ENCODE data around the gene AKR1B1.

The AKR1B1 gene

DNA sequence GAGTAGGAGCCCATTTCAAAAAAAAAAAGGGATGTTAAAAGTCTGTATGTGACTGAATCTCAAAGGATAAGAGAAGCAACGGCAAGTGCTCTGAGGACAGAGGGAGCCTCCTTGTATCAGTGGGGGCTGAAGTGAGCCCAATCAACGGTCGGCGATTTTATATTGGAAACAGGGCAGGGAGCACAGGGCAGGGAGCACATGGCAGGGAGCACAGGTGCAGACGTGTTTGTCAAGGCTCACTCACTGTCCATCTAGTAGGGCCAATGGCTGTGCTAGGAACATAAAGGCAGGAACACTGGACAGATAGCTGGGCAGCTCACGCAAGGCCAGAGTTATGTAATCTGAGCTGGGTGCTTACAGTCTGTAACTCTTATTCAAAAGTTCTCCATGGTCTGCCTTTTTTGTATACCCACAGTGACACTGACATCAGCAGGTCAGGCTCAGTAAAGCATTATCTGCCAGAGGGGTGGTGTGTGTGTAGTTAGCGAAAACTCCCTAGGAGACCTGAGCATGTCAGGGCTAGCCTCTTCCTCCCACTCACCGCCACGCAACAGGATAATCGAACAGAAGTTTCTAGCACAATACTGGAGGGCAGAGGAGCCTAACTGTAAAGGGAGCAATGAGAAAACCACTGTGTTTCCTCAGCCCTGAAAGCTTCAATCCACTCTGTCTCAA lies 15.4 kb downstream of the AKR1B1 start:
- Histone ChIP-seq H3K9ac (ENCODE audit: low read length) (no peak overlapping the region), H3K9me3 (ENCODE audit: control insufficient read depth, low read depth, low read length) (no peaks in the 10 kb centered on the region), H3K4me1 (ENCODE audit: control insufficient read depth, low read depth, low read length) (no peaks in the 10 kb centered on the region), H3K27ac (ENCODE audit: low read length) (no peak overlapping the region), H3K27me3 (ENCODE audit: control insufficient read depth, insufficient read depth, low read length) (no peaks in the 10 kb centered on the region), H3K36me3 (ENCODE audit: control insufficient read depth, low read depth, low read length) (peaks cover 75% of the 10 kb centered on the region), H3K4me3 (ENCODE audit: low read length) (no peak overlapping the region)

DNA sequence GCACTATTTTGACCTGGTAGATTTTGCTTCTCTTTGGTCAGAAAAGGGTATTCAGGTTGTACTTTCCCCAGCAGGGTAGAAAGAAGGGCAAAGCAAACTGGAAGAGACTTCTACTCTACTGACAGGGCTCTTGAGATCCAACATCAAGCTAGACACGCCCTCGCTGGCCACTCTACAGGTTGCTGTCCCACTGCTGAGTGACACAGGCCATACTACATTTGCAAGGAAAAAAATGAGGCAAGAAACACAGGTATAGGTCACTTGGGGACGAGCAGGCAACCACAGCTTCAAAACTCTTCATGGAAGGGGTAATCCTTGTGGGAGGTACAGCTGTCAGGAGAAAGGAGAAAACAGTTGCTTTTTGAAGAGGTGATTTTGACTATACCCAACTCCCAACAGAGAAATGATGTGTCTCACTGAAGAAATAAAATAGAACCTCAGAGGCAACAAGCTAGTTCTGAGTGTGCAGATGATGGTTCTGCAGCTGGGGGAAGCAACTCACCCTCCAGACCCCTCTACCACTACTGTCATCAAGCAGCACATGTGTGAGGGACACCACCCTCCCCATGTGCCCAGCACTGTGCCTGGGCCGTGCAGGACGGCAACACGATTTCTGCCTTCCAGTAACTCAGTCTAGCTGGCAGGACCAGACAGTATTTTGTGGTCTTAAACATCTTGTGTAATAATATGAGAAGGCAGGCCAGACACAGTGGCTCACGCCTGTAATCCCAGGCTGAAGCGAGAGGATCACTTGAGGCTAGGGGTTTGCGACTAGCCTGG lies 16.3 kb downstream of the AKR1B1 start:
- H3K27ac ChIP-seq (ENCODE audit: low read length): no peak overlapping the region
- H3K4me3 ChIP-seq (ENCODE audit: low read length): no peak overlapping the region
- H3K27me3 ChIP-seq (ENCODE audit: control insufficient read depth, insufficient read depth, low read length): no peaks in the 10 kb centered on the region
- no peaks in the 10 kb centered on the region for H3K4me1 ChIP-seq (ENCODE audit: control insufficient read depth, low read depth, low read length)
- H3K36me3 ChIP-seq (ENCODE audit: control insufficient read depth, low read depth, low read length): peaks cover 66% of the 10 kb centered on the region
- no peak overlapping the region for H3K9ac ChIP-seq (ENCODE audit: low read length)
- H3K9me3 ChIP-seq (ENCODE audit: control insufficient read depth, low read depth, low read length): no peaks in the 10 kb centered on the region

DNA sequence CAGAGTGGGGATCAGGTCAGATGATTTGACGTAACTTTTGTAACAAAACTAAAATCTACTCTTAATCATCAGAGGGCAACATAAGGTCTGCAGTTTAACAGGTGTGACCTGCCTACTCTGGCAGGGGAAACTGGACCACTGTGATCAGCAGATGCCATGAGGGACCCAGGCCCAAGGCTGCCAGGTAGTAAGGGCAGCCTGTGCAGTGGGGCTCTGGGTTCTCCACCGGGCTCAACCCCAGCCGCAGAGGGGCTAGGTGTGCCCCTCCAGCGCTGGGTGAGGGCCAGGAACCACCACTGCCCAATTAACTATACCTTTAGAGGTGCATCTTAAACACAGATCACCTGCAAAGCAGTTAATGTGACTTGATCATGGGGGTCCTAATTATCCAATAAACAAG lies 17.6 kb downstream of the AKR1B1 start:
- H3K36me3 ChIP-seq (ENCODE audit: control insufficient read depth, low read depth, low read length): peaks cover 54% of the 10 kb centered on the region
- H3K9ac ChIP-seq (ENCODE audit: low read length): no peak overlapping the region
- H3K27me3 ChIP-seq (ENCODE audit: control insufficient read depth, insufficient read depth, low read length): no peaks in the 10 kb centered on the region
- no peak overlapping the region for H3K27ac ChIP-seq (ENCODE audit: low read length)
- H3K4me1 ChIP-seq (ENCODE audit: control insufficient read depth, low read depth, low read length): no peaks in the 10 kb centered on the region
- no peaks in the 10 kb centered on the region for H3K9me3 ChIP-seq (ENCODE audit: control insufficient read depth, low read depth, low read length)
- H3K4me3 ChIP-seq (ENCODE audit: low read length): no peak overlapping the region

DNA sequence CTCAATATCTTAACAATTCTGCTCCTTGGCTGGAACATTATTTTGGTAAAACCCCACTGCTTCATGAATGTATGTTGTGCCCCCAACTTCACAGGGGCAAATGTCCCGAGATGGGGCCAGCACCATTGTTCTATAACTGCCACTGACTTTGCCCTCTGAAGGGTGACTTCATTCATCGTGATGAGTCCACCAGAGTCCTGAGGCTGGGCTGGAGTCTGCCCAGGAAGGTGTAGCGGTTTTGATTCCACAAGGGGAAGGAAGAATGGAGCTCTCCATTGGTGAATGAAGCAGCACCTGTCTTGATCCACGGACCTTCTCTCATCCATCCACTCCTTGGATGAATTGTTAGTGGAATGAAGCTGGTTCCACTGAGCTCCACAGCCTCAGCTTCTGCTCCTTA lies 18.4 kb downstream of the AKR1B1 start:
- H3K4me3 ChIP-seq (ENCODE audit: low read length): no peak overlapping the region
- no peak overlapping the region for H3K27ac ChIP-seq (ENCODE audit: low read length)
- H3K4me1 ChIP-seq (ENCODE audit: control insufficient read depth, low read depth, low read length): no peaks in the 10 kb centered on the region
- H3K27me3 ChIP-seq (ENCODE audit: control insufficient read depth, insufficient read depth, low read length): no peaks in the 10 kb centered on the region
- H3K36me3 ChIP-seq (ENCODE audit: control insufficient read depth, low read depth, low read length): peaks cover 46% of the 10 kb centered on the region
- H3K9me3 ChIP-seq (ENCODE audit: control insufficient read depth, low read depth, low read length): no peaks in the 10 kb centered on the region
- no peak overlapping the region for H3K9ac ChIP-seq (ENCODE audit: low read length)

DNA sequence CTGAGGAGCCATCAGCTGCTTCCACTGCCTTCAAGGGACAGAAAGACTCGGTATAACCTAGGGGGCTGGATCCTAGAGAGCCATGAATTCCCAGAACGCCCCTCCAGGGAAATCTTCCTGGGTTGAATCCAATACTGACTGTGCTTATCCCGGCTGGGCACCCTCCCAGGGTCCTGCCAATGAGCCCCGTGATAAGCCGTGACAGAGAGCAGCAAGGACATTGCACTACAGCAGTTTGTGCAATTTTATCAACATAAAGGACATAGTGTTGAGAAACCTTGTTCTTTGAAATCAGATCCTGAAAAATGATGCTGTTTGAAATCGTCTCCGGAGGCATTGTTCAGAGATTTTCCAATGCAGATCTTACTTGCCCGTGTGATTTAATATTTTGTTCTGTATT lies 18.8 kb downstream of the AKR1B1 start:
- peaks cover 42% of the 10 kb centered on the region for H3K36me3 ChIP-seq (ENCODE audit: control insufficient read depth, low read depth, low read length)
- H3K4me3 ChIP-seq (ENCODE audit: low read length): no peak overlapping the region
- no peaks in the 10 kb centered on the region for H3K4me1 ChIP-seq (ENCODE audit: control insufficient read depth, low read depth, low read length)
- no peaks in the 10 kb centered on the region for H3K27me3 ChIP-seq (ENCODE audit: control insufficient read depth, insufficient read depth, low read length)
- no peaks in the 10 kb centered on the region for H3K9me3 ChIP-seq (ENCODE audit: control insufficient read depth, low read depth, low read length)
- no peak overlapping the region for H3K9ac ChIP-seq (ENCODE audit: low read length)
- H3K27ac ChIP-seq (ENCODE audit: low read length): no peak overlapping the region

DNA sequence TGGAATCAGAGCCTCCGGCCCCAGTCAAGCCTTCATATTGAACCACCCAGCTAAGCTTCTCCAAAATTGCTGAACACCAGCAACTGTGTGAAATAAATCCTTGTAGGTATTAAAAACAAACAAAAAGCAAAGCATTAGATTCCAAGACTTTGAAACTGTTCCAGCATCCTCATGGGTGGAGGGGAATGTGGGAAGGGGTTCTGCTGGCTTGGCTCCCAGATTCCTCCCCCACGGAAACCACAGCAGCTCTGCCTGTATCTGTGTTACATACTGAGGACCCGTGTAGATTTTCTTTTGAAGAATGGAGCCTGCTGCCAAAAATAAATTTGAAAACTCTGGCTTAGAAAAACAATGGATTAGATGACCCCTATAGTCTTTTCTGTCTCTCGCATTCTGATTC lies 20.0 kb downstream of the AKR1B1 start:
- no peak overlapping the region for H3K4me3 ChIP-seq (ENCODE audit: low read length)
- H3K36me3 ChIP-seq (ENCODE audit: control insufficient read depth, low read depth, low read length): peaks cover 31% of the 10 kb centered on the region
- no peak overlapping the region for H3K9ac ChIP-seq (ENCODE audit: low read length)
- no peaks in the 10 kb centered on the region for H3K27me3 ChIP-seq (ENCODE audit: control insufficient read depth, insufficient read depth, low read length)
- no peaks in the 10 kb centered on the region for H3K9me3 ChIP-seq (ENCODE audit: control insufficient read depth, low read depth, low read length)
- no peaks in the 10 kb centered on the region for H3K4me1 ChIP-seq (ENCODE audit: control insufficient read depth, low read depth, low read length)
- no peak overlapping the region for H3K27ac ChIP-seq (ENCODE audit: low read length)

DNA sequence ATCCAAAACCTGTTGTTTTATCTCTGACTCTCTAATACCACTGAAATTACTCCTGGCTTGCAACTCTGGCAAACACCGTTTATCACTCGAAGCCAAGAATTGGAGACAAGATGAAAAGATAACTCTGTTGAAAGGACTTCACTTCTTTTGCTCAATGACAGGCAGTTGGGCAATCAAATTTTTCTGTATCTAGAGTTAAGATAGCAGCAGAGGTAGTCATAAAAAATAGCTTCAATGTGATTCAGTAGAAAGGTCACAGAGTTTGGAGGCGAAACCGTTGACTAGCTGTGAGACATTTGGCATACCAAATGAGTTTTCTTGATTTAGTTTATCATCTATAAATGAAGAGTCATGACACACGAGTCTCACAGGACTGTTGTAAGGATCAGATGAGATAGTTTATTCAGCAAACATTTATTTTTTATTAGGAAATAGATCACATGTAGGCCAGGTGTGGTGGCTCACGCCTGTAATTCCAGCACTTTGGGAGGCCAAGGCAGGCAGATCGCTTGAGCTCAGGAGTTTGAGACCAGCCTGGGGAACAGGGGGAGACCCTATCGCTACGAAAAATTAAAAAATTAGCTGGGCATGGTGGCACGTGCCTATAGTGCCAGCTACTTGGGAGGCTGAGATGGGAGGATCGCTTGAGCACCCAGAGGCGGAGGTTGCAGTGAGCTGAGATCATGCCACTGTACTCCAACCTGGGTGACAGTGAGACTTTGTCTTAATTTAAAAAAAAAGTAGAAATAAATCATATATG lies 23.6 kb downstream of the AKR1B1 start:
- H3K4me1 ChIP-seq (ENCODE audit: control insufficient read depth, low read depth, low read length): peaks cover 5% of the 10 kb centered on the region
- H3K27ac ChIP-seq (ENCODE audit: low read length): no peak overlapping the region
- H3K9me3 ChIP-seq (ENCODE audit: control insufficient read depth, low read depth, low read length): no peaks in the 10 kb centered on the region
- H3K36me3 ChIP-seq (ENCODE audit: control insufficient read depth, low read depth, low read length): peaks cover under 1% of the 10 kb centered on the region
- no peak overlapping the region for H3K4me3 ChIP-seq (ENCODE audit: low read length)
- H3K27me3 ChIP-seq (ENCODE audit: control insufficient read depth, insufficient read depth, low read length): no peaks in the 10 kb centered on the region
- no peak overlapping the region for H3K9ac ChIP-seq (ENCODE audit: low read length)

DNA sequence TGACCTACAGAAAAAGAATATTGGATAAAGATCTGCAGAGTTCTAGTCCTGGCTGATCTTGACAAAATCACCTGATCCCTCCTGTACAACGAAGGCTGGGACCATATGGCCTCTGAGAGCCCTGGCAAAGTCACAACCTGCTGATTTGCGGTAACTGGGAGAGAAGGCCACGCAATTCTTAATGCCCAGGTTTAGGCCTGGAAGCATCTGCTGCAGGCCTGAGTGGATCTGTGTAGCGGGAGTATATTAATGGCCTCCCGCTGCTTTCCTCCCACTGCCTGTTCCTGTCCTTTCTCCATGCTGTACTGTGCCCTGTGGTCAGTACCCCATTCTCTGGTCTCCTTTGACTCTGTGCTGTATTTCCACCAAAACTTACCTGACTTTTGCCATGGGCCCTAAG lies 24.2 kb downstream of the AKR1B1 start:
- no peak overlapping the region for H3K4me3 ChIP-seq (ENCODE audit: low read length)
- no peaks in the 10 kb centered on the region for H3K27me3 ChIP-seq (ENCODE audit: control insufficient read depth, insufficient read depth, low read length)
- H3K27ac ChIP-seq (ENCODE audit: low read length): no peak overlapping the region
- H3K9ac ChIP-seq (ENCODE audit: low read length): no peak overlapping the region
- no peaks in the 10 kb centered on the region for H3K36me3 ChIP-seq (ENCODE audit: control insufficient read depth, low read depth, low read length)
- H3K4me1 ChIP-seq (ENCODE audit: control insufficient read depth, low read depth, low read length): peaks cover 5% of the 10 kb centered on the region
- H3K9me3 ChIP-seq (ENCODE audit: control insufficient read depth, low read depth, low read length): no peaks in the 10 kb centered on the region

DNA sequence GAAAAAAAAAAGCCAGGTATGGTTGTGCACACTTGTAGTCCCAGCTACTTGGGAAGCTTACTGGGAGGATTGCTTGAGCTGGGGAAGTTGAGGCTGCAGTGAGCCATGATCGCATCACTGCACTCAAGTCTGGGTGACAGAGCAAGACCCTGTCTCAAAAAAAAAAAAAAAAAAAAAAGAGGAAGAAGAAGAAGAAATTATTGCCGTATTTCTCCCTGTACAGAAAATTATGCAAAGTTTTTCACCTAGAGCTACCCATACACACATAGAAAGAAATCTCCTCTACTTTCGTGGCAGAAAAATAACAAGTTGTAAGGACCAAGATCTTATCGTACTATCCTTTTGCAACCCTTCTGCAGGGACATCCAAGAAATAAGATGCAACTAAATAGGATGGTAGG lies 25.5 kb downstream of the AKR1B1 start:
- H3K27me3 ChIP-seq (ENCODE audit: control insufficient read depth, insufficient read depth, low read length): no peaks in the 10 kb centered on the region
- no peak overlapping the region for H3K27ac ChIP-seq (ENCODE audit: low read length)
- H3K36me3 ChIP-seq (ENCODE audit: control insufficient read depth, low read depth, low read length): no peaks in the 10 kb centered on the region
- H3K4me3 ChIP-seq (ENCODE audit: low read length): no peak overlapping the region
- H3K9ac ChIP-seq (ENCODE audit: low read length): no peak overlapping the region
- H3K9me3 ChIP-seq (ENCODE audit: control insufficient read depth, low read depth, low read length): no peaks in the 10 kb centered on the region
- H3K4me1 ChIP-seq (ENCODE audit: control insufficient read depth, low read depth, low read length): peaks cover 5% of the 10 kb centered on the region

DNA sequence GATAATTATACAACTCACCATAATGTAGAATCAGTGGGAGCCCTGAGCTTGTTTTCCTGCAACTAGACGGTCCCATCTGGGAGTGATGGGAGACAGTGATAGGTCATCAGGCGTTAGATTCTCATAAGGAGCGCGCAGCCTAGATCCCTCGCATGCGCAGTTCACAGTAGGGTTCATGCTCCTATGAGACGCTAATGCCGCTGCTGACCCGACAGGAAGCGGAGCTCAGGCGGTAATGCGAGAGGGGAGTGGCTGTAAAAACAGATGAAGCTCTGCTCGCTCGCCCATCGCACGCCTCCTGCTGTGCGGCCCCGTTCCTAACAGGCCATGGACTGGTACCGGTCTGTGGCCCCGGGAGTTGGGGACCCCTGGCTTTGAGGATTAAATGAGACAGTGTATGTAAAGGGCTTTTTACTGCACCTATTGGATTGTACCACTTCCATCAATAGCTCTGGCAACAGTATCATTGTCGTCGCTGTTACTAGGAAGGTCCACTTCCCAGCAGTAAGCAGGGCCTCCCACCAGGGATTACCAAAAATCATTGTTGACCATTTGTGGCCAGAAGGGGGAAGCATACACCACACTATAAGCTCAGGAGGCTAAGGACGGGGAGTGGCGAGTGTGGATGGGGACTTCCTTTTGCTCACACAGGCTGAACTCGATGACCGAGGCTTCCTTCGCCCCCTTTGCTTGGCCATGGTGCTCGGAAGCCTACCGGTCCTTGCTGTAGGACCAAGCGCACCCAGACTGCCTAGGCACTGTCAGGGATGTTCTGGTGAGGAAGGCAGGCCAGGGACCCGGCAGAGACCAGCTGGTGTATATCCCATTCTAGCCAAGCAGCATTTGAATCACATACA lies 26.4 kb downstream of the AKR1B1 start:
- no peaks in the 10 kb centered on the region for H3K9me3 ChIP-seq (ENCODE audit: control insufficient read depth, low read depth, low read length)
- peak overlapping the region; percentile 76 for H3K4me3 ChIP-seq (ENCODE audit: low read length)
- H3K27me3 ChIP-seq (ENCODE audit: control insufficient read depth, insufficient read depth, low read length): no peaks in the 10 kb centered on the region
- H3K9ac ChIP-seq (ENCODE audit: low read length): peak overlapping the region; percentile 19
- H3K4me1 ChIP-seq (ENCODE audit: control insufficient read depth, low read depth, low read length): peaks cover 5% of the 10 kb centered on the region
- H3K36me3 ChIP-seq (ENCODE audit: control insufficient read depth, low read depth, low read length): no peaks in the 10 kb centered on the region
- no peak overlapping the region for H3K27ac ChIP-seq (ENCODE audit: low read length)

DNA sequence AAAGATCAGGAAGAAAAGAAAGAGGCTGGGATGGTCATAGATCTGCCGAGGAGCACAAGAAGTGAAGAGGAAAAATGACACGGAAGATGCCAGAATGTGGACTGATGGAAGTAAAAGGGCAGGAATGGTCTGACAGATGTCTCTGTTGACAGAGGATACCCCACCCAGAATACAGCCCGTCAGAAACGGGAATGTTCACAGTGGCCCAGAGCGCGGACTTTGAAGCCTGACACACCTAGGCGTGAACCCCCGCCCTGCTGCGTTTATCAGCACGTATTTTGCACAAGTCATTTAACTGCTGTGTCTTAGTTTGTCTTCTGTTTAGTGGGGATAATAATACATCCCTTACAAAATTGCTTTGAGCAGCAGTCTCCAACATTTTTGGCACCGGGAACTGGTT lies 27.1 kb downstream of the AKR1B1 start:
- Histone ChIP-seq H3K27me3 (ENCODE audit: control insufficient read depth, insufficient read depth, low read length) (no peaks in the 10 kb centered on the region), H3K27ac (ENCODE audit: low read length) (no peak overlapping the region), H3K9me3 (ENCODE audit: control insufficient read depth, low read depth, low read length) (no peaks in the 10 kb centered on the region), H3K4me3 (ENCODE audit: low read length) (peak overlapping the region; percentile 76), H3K4me1 (ENCODE audit: control insufficient read depth, low read depth, low read length) (peaks cover 5% of the 10 kb centered on the region), H3K36me3 (ENCODE audit: control insufficient read depth, low read depth, low read length) (no peaks in the 10 kb centered on the region), H3K9ac (ENCODE audit: low read length) (no peak overlapping the region)
